ENCODE results near the gene NLRP2B. TPM values are rescaled to one million over a fixed set of nuclear protein-coding genes. Genes with fewer than 3 reads are reported as not detected.

Gene NLRP2B
- total RNA-seq, 1 experiment from 2014 or later: not detected

DNA sequence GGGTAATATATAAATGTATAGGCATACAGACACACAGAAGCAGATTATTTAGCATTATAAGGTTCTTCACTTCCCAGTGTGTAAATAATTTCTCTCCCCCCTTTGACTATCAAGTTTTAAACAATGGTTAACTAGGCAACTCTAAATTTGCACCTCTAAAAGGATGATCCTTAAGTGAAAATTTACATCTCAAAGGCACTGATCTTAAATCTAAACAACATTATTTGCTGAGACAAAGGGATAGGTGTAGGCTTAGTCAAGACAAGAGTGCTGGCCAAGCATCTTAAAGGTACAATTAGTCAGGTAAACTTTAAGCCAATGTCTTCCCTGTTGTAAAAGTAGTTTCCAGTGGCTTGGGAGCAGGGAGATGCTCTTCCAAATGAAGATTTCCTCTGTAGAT, 33.0 kb downstream of the NLRP2B start:
- Histone ChIP-seq H2AFZ (ENCODE audit: low read depth, low read length, poor library complexity, severe bottlenecking) (no peak overlapping the region), H3K27me3 (ENCODE audit: insufficient read depth, low read length) (no peaks in the 10 kb centered on the region), H3K4me1 (ENCODE audit: control insufficient read depth in 1 of 2, insufficient read depth in 2 of 2, low read length in 2 of 2) (no peaks in the 10 kb centered on the region), H4K20me1 (ENCODE audit: insufficient read depth) (no peaks in the 10 kb centered on the region), H3K9ac (ENCODE audit: low read length) (no peak overlapping the region), H3K36me3 (ENCODE audit: control insufficient read depth in 1 of 2, insufficient read depth in 2 of 2, low read length in 2 of 2) (no peaks in the 10 kb centered on the region), H3K9me3 (ENCODE audit: control insufficient read depth in 1 of 2, insufficient read depth in 1 of 2, low read depth in 1 of 2, low read length in 2 of 2) (no peaks in the 10 kb centered on the region), H3K4me3 (replicated peaks in 1 of 2; ENCODE audit: low read depth in 1 of 2, low read length in 2 of 2) (no peak overlapping the region), H3K4me2 (ENCODE audit: low read length) (no peak overlapping the region), H3K79me2 (ENCODE audit: insufficient read depth, low read length) (no peaks in the 10 kb centered on the region), H3K9me2 (ENCODE audit: insufficient read depth) (no peaks in the 10 kb centered on the region), H3K27ac (ENCODE audit: low read depth, low read length) (no peak overlapping the region)
- CTCF ChIA-PET: no interaction called here
- ATAC-seq: no peak
- intact Hi-C loops (cut with micrococcal nuclease): no loop called here
- RAD21 ChIA-PET (ENCODE audit: low non-redundant PET in 1 of 2, low total read pairs in 2 of 2, uncharacterized antibody in 2 of 2, unreplicated experiment in 2 of 2): no interaction called here
- TF ChIP-seq POLR2A (IDR thresholded peaks at IDR 0.05; ENCODE audit: borderline replicate concordance, extremely low read depth, insufficient read depth, insufficient read length): no peak
- no peak for TF ChIP-seq EZH2 (IDR thresholded peaks at IDR 0.05)
- no peak for TF ChIP-seq ELF1 (IDR thresholded peaks at IDR 0.05; ENCODE audit: borderline replicate concordance, low read depth)
- TF ChIP-seq, protein P1, sequence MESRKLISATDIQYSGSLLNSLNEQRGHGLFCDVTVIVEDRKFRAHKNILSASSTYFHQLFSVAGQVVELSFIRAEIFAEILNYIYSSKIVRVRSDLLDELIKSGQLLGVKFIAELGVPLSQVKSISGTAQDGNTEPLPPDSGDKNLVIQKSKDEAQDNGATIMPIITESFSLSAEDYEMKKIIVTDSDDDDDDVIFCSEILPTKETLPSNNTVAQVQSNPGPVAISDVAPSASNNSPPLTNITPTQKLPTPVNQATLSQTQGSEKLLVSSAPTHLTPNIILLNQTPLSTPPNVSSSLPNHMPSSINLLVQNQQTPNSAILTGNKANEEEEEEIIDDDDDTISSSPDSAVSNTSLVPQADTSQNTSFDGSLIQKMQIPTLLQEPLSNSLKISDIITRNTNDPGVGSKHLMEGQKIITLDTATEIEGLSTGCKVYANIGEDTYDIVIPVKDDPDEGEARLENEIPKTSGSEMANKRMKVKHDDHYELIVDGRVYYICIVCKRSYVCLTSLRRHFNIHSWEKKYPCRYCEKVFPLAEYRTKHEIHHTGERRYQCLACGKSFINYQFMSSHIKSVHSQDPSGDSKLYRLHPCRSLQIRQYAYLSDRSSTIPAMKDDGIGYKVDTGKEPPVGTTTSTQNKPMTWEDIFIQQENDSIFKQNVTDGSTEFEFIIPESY (IDR thresholded peaks at IDR 0.05; ENCODE audit: extremely low read depth, insufficient replicate concordance, low read length): no peak
- no peak for TF ChIP-seq ZFX (IDR thresholded peaks at IDR 0.05)
- no peak for TF ChIP-seq YY1 (IDR thresholded peaks at IDR 0.05; ENCODE audit: extremely low read depth, insufficient replicate concordance, low read depth, low read length)
- no peak for TF ChIP-seq SP1 (IDR thresholded peaks at IDR 0.05; ENCODE audit: low read depth)
- TF ChIP-seq SRF (IDR thresholded peaks at IDR 0.05; ENCODE audit: low read depth): no peak
- TF ChIP-seq, protein P2, sequence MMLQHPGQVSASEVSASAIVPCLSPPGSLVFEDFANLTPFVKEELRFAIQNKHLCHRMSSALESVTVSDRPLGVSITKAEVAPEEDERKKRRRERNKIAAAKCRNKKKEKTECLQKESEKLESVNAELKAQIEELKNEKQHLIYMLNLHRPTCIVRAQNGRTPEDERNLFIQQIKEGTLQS (IDR thresholded peaks at IDR 0.05): no peak
- BruUV-seq (replicated peaks): no TSS peak
- POLR2A ChIA-PET: no interaction called here
- DNase-seq (ENCODE audit: low read depth, low spot score): no peak

DNA sequence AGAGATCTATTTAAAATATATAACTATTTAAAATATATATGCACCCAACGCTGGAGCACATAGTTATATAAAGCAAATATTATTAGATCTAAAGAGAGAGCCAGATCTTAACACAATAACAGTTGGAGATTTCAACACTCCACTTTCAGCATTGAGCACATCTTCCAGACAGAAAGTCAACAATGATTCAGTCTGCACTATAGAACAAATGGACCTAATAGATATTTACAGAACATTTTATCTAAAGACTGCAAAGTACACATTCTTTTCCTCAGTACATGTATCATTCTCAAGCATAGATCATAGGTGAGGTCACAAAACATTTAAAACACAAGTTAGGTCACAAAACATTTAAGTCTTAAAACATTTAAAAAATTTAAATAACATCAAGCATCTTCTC, 36.4 kb downstream of the NLRP2B start:
- intact Hi-C loops (cut with micrococcal nuclease): no loop called here
- Histone ChIP-seq H3K79me2 (ENCODE audit: insufficient read depth, low read length) (no peaks in the 10 kb centered on the region), H3K4me3 (replicated peaks in 1 of 2; ENCODE audit: low read depth in 1 of 2, low read length in 2 of 2) (no peak overlapping the region), H3K27me3 (ENCODE audit: insufficient read depth, low read length) (no peaks in the 10 kb centered on the region), H2AFZ (ENCODE audit: low read depth, low read length, poor library complexity, severe bottlenecking) (no peak overlapping the region), H3K27ac (ENCODE audit: low read depth, low read length) (no peak overlapping the region), H3K9me3 (ENCODE audit: control insufficient read depth in 1 of 2, insufficient read depth in 1 of 2, low read depth in 1 of 2, low read length in 2 of 2) (no peaks in the 10 kb centered on the region), H3K36me3 (ENCODE audit: control insufficient read depth in 1 of 2, insufficient read depth in 2 of 2, low read length in 2 of 2) (no peaks in the 10 kb centered on the region), H3K9ac (ENCODE audit: low read length) (no peak overlapping the region), H4K20me1 (ENCODE audit: insufficient read depth) (no peaks in the 10 kb centered on the region), H3K9me2 (ENCODE audit: insufficient read depth) (no peaks in the 10 kb centered on the region), H3K4me2 (ENCODE audit: low read length) (no peak overlapping the region), H3K4me1 (ENCODE audit: control insufficient read depth in 1 of 2, insufficient read depth in 2 of 2, low read length in 2 of 2) (no peaks in the 10 kb centered on the region)
- BruUV-seq (replicated peaks): no TSS peak
- no peak for ATAC-seq
- no peak for DNase-seq (ENCODE audit: low read depth, low spot score)
- ChIA-PET CTCF (no interaction called here), POLR2A (no interaction called here), RAD21 (ENCODE audit: low non-redundant PET in 1 of 2, low total read pairs in 2 of 2, uncharacterized antibody in 2 of 2, unreplicated experiment in 2 of 2) (no interaction called here)
- TF ChIP-seq ZFX (IDR thresholded peaks at IDR 0.05) (no peak), ELF1 (IDR thresholded peaks at IDR 0.05; ENCODE audit: borderline replicate concordance, low read depth) (no peak), CEBPB (IDR thresholded peaks at IDR 0.05; ENCODE audit: low read depth) (no peak), SRF (IDR thresholded peaks at IDR 0.05; ENCODE audit: low read depth) (no peak), ZNF274 (IDR thresholded peaks at IDR 0.05; ENCODE audit: low read depth, low read length) (no peak), JUND (IDR thresholded peaks at IDR 0.05) (no peak), POLR2A (IDR thresholded peaks at IDR 0.05; ENCODE audit: borderline replicate concordance, extremely low read depth, insufficient read depth, insufficient read length) (no peak), SIN3A (IDR thresholded peaks at IDR 0.05; ENCODE audit: low read depth) (no peak), SP1 (IDR thresholded peaks at IDR 0.05; ENCODE audit: low read depth) (no peak), EGR1 (IDR thresholded peaks at IDR 0.05; ENCODE audit: low read depth) (no peak), CBX3 (IDR thresholded peaks at IDR 0.05; ENCODE audit: low read depth) (no peak), FOSL1 (IDR thresholded peaks at IDR 0.05; ENCODE audit: low read depth) (no peak)
- TF ChIP-seq, protein P2 (IDR thresholded peaks at IDR 0.05): no peak
- TF ChIP-seq, protein P3, sequence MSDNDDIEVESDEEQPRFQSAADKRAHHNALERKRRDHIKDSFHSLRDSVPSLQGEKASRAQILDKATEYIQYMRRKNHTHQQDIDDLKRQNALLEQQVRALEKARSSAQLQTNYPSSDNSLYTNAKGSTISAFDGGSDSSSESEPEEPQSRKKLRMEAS (IDR thresholded peaks at IDR 0.05): no peak
- TF ChIP-seq, protein P4, sequence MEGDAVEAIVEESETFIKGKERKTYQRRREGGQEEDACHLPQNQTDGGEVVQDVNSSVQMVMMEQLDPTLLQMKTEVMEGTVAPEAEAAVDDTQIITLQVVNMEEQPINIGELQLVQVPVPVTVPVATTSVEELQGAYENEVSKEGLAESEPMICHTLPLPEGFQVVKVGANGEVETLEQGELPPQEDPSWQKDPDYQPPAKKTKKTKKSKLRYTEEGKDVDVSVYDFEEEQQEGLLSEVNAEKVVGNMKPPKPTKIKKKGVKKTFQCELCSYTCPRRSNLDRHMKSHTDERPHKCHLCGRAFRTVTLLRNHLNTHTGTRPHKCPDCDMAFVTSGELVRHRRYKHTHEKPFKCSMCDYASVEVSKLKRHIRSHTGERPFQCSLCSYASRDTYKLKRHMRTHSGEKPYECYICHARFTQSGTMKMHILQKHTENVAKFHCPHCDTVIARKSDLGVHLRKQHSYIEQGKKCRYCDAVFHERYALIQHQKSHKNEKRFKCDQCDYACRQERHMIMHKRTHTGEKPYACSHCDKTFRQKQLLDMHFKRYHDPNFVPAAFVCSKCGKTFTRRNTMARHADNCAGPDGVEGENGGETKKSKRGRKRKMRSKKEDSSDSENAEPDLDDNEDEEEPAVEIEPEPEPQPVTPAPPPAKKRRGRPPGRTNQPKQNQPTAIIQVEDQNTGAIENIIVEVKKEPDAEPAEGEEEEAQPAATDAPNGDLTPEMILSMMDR (IDR thresholded peaks at IDR 0.05 in 2 of 3, conservative IDR thresholded peaks at IDR 0.05 in 1 of 3; ENCODE audit: borderline replicate concordance in 1 of 3, insufficient read depth in 1 of 3, low read depth in 2 of 3, low read length in 2 of 3): no peak
